GM12878 (cell line): ENCODE data around the gene CEBPB. TPM values are rescaled to one million over a fixed set of nuclear protein-coding genes. Genes with fewer than 3 reads are reported as not detected.
"Not testable (repeated sequence)": the region's sequence is repeated elsewhere in the genome, so short reads cannot be mapped to it uniquely, and the experiment has no call there.

Source experiments
- ATAC-seq: fragments of 200-7000 bp; cut with Tn5 transposase; 3 replicates; pipeline ENCODE4 v1.9.1; 2020; ENCODE audit warnings: mild to moderate bottlenecking, moderate library complexity
- BruUV-seq: library from RNA; stranded (reverse); fragments of 400-500 nt; replicated peaks from 2 replicates; lab custom pipeline; 2021; lab: Mats Ljungman, UMichigan
- CTCF ChIA-PET: fragments of 300-600 bp; sonication (Branson Sonifier 250); formaldehyde crosslinking; extraction: SDS; loops from one replicate; lab custom pipeline; 2021; ENCODE audit warnings: inconsistent platforms; lab: Yijun Ruan, JAX
- POLR2A ChIA-PET: fragments of 350-600 bp; formaldehyde crosslinking; extraction: SDS; loops from one replicate; lab custom pipeline; 2021; ENCODE audit warnings: inconsistent platforms; lab: Charles Lee
- RAD21 ChIA-PET: fragments of 300-600 bp; sonication (Branson Sonifier 250); formaldehyde crosslinking; loops from one replicate; lab custom pipeline; 2023; ENCODE audit warnings: antibody characterized with exemption; ENCODE audit not compliant: unreplicated experiment; lab: Charles Lee
- SMC1A ChIA-PET: fragments of 300-600 bp; sonication (Branson Sonifier 250); formaldehyde crosslinking; loops from one replicate; lab custom pipeline; 2023; ENCODE audit not compliant: unreplicated experiment, uncharacterized antibody; lab: Charles Lee
- DNase-seq: peaks from one replicate; pipeline ENCODE4 v3.0.0-alpha.2; 2011; ENCODE audit warnings: low read depth, low spot score
- FAIRE-seq: peaks from 3 replicates; lab custom pipeline; 2011; peaks lifted over from hg19 to GRCh38; lab: Jason Lieb, UNC
- H2AFZ ChIP-seq: 2 replicates; pipeline ENCODE4 v1.6.0; 2011; ENCODE audit warnings: low read depth, low read length, control low read depth; ENCODE audit not compliant: control insufficient read depth
- H3K27ac ChIP-seq: 2 replicates; pipeline ENCODE4 v1.5.1; 2011; ENCODE audit warnings: control low read depth; ENCODE audit not compliant: control insufficient read depth, insufficient read depth
- H3K27me3 ChIP-seq, 2 experiments: replicated peaks in 1 of 2; 2 replicates each; pipeline versions ENCODE4 v1.6.0 to v1.6.1; 2011; ENCODE audit warnings: low read length in 1 of 2; ENCODE audit not compliant: control insufficient read depth in 2 of 2, insufficient read depth in 2 of 2
- H3K36me3 ChIP-seq, 2 experiments: 2 replicates each; pipeline ENCODE4 v1.5.1; 2011; ENCODE audit warnings: low read length in 1 of 2; ENCODE audit not compliant: control insufficient read depth in 2 of 2, insufficient read depth in 2 of 2
- H3K4me1 ChIP-seq: 2 replicates; pipeline ENCODE4 v1.6.1; 2011; ENCODE audit warnings: mild to moderate bottlenecking, low read length, moderate library complexity, mixed read lengths; ENCODE audit not compliant: control insufficient read depth, insufficient read depth
- H3K4me2 ChIP-seq: 2 replicates; pipeline ENCODE4 v1.6.0; 2011; ENCODE audit warnings: control low read depth; ENCODE audit not compliant: control insufficient read depth, insufficient read depth
- H3K4me3 ChIP-seq: fragments of 200-600 bp; sonication (generic); 2 replicates; pipeline ENCODE4 v1.5.1; 2016
- H3K79me2 ChIP-seq: 2 replicates; pipeline ENCODE4 v1.6.0; 2011; ENCODE audit warnings: low read length; ENCODE audit not compliant: control insufficient read depth, insufficient read depth
- H3K9ac ChIP-seq: 2 replicates; pipeline ENCODE4 v1.8.0; 2011; ENCODE audit warnings: low read length, control low read depth, mixed read lengths; ENCODE audit not compliant: control insufficient read depth, insufficient read depth
- H3K9me3 ChIP-seq: replicated peaks from 3 replicates; pipeline ENCODE4 v1.5.1; 2011; ENCODE audit warnings: mild to moderate bottlenecking, low read length; ENCODE audit not compliant: control insufficient read depth, insufficient read depth
- H4K20me1 ChIP-seq: 2 replicates; pipeline ENCODE4 v1.6.0; 2011; ENCODE audit not compliant: control insufficient read depth, insufficient read depth
- IRF4 ChIP-seq: IDR thresholded peaks from 2 replicates; pipeline ENCODE4 v1.6.1; 2011; ENCODE audit warnings: low read depth, low read length
- MXI1 ChIP-seq: fragments of 150-350 bp; IDR thresholded peaks from 2 replicates; pipeline ENCODE4 v1.6.1; 2011; ENCODE audit warnings: low read depth, mild to moderate bottlenecking, inconsistent platforms, low read length, improper control_type of control experiment
- SKIL ChIP-seq: fragments of 450-650 bp; IDR thresholded peaks from 2 replicates; pipeline ENCODE4 v1.6.1; 2017; ENCODE audit warnings: mild to moderate bottlenecking, low read depth, inconsistent platforms; ENCODE audit not compliant: poor library complexity, severe bottlenecking
- YY1 ChIP-seq: IDR thresholded peaks from 2 replicates; pipeline ENCODE4 v1.6.1; 2011; ENCODE audit warnings: low read depth, mild to moderate bottlenecking, low read length
- ZNF217 ChIP-seq: fragments of 450-650 bp; IDR thresholded peaks from 2 replicates; pipeline ENCODE4 v1.6.1; 2017; ENCODE audit warnings: antibody characterized with exemption, mild to moderate bottlenecking
- WGBS: methylation state at CpG from one replicate; pipeline ENCODE4 v1.1.6; 2016; ENCODE audit warnings: low lambda C conversion rate; ENCODE audit not compliant: insufficient replicate concordance, insufficient coverage; ENCODE audit errors: missing lambda C conversion rate; 5-methylcytosine and 5-hydroxymethylcytosine counted together
- in situ Hi-C: fragments of 300-500 bp; cut with MboI; formaldehyde crosslinking; loops from 9 replicates; pipeline ENCODE4 v1.14.3; 2018; ENCODE audit warnings: mixed read lengths
- intact Hi-C: fragments of 100-400 bp; cut with micrococcal nuclease; formaldehyde crosslinking; loops from one replicate; pipeline ENCODE4 v1.14.2; 2022; ENCODE audit not compliant: unreplicated experiment
- polyA plus RNA-seq, 11 experiments: library from polyadenylated mRNA; depleted of rRNA in 4 of 11; unstranded in 6 of 11; stranded (reverse) in 5 of 11; fragments of >200 nt; fragmentation: Nextera tagmentation in 4 of 11; fragmentation: Illumina TruSeq in 1 of 11; extraction: Ambion mirVana in 4 of 11; extraction: Trizol in 1 of 11; gene quantifications; 1 replicate in 1 of 11; 2 replicates in 10 of 11; pipeline versions ENCODE4 v1.2.1 to v1.2.3, GENCODE V29; 2011 to 2016; ENCODE audit warnings: inconsistent platforms in 2 of 11, missing spikeins in 2 of 11, low read depth in 1 of 11
- total RNA-seq, 4 experiments: library from RNA; depleted of rRNA in 3 of 4; stranded (reverse); fragments of >200 nt in 3 of 4; fragmentation: Illumina TruSeq in 1 of 4; extraction: Trizol in 1 of 4; gene quantifications; 2 replicates each; pipeline versions ENCODE4 v1.2.1 to v1.2.3, GENCODE V29; 2013 to 2021

The CEBPB gene
- total and polyA plus RNA-seq, 10 of the 15 experiments (the other 5 are each of a cell fraction or from before 2014, with no cell fraction given), result 0.18 to 8.8 (median 1.6) TPM

GRCh38 chr20:50200482-50201104 is 10.0 kb downstream of the CEBPB start (continued):
- TF ChIP-seq SKIL (no peak), YY1 (no peak), MXI1 (no peak), IRF4 (no peak), ZNF217 (no peak)

GRCh38 chr20:50201710-50202109 is 11.1 kb downstream of the CEBPB start:
- H3K9ac ChIP-seq, DNase-seq, H3K36me3 ChIP-seq, H3K27me3 ChIP-seq, H3K27ac ChIP-seq, FAIRE-seq, H3K4me2 ChIP-seq, H3K79me2 ChIP-seq, H3K4me1 ChIP-seq, RAD21 ChIA-PET, in situ Hi-C loops, H3K4me3 ChIP-seq, POLR2A ChIA-PET, H3K9me3 ChIP-seq, ATAC-seq, H4K20me1 ChIP-seq, intact Hi-C loops, H2AFZ ChIP-seq, BruUV-seq: not testable (repeated sequence)
- ChIA-PET CTCF (interaction anchor here (0.9 to 1.6 kb wide), 3 partner anchors 10 to 262 kb away, joined by 3 to 4 read pairs (median 3); no protein-coding TSS in a partner anchor), SMC1A (interaction anchor here (1.1 kb wide), 1 partner anchor 262 kb away, joined by 4 read pairs; no protein-coding TSS in a partner anchor)
- 39% methylated on average over 7 of the region's 7 CpGs for WGBS
